Measurements from ENCODE around the gene ZNF423. TPM values are rescaled to one million over a fixed set of nuclear protein-coding genes. Genes with fewer than 3 reads are reported as not detected.

ZNF423 gene
- total and polyA plus RNA-seq, 2 of the 13 experiments (the other 11 are each of a cell fraction or from before 2014, with no cell fraction given) = 0.07 to 0.31 TPM

DNA sequence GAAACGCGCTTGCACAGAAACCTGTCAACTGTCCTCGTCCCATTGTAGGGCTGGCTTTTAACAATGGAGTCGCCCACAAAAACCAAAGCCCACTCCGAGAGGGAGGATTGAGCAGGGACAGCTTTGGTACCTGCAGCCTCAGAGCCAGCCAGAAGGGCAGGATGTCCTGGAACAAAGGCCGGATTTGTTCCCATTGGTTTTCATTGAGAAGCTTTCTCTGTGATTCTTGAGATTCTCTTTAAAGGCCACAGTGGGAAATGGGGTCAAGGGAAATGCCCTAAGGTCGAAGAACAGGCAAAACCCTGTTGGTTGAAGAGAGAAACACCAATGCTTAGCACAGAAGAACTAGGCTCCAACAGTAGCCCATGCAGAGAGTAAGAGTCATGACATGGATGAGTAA is 416.9 kb downstream of the ZNF423 start:
- BruUV-seq (replicated peaks) = no TSS peak
- FAIRE-seq = no peak

More for the DNA sequence above, 416.9 kb downstream of the ZNF423 start:
- no peak for TF ChIP-seq ZNF777 (CRISPR knock-in tag; IDR thresholded peaks at IDR 0.05)
- TF ChIP-seq BORCS8-MEF2B (CRISPR knock-in tag; IDR thresholded peaks at IDR 0.05) = no peak
- no peak for TF ChIP-seq ZNF607 (CRISPR knock-in tag; IDR thresholded peaks at IDR 0.05; ENCODE audit: borderline replicate concordance)
- no peak for TF ChIP-seq JARID2 (CRISPR knock-in tag; IDR thresholded peaks at IDR 0.05; ENCODE audit: insufficient replicate concordance)
- no peak for TF ChIP-seq CENPX (CRISPR knock-in tag; IDR thresholded peaks at IDR 0.05)
- TF ChIP-seq, protein P1, sequence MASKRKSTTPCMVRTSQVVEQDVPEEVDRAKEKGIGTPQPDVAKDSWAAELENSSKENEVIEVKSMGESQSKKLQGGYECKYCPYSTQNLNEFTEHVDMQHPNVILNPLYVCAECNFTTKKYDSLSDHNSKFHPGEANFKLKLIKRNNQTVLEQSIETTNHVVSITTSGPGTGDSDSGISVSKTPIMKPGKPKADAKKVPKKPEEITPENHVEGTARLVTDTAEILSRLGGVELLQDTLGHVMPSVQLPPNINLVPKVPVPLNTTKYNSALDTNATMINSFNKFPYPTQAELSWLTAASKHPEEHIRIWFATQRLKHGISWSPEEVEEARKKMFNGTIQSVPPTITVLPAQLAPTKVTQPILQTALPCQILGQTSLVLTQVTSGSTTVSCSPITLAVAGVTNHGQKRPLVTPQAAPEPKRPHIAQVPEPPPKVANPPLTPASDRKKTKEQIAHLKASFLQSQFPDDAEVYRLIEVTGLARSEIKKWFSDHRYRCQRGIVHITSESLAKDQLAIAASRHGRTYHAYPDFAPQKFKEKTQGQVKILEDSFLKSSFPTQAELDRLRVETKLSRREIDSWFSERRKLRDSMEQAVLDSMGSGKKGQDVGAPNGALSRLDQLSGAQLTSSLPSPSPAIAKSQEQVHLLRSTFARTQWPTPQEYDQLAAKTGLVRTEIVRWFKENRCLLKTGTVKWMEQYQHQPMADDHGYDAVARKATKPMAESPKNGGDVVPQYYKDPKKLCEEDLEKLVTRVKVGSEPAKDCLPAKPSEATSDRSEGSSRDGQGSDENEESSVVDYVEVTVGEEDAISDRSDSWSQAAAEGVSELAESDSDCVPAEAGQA (IDR thresholded peaks at IDR 0.05; ENCODE audit: low read depth) = no peak
- TF ChIP-seq, protein P1 (CRISPR knock-in tag; IDR thresholded peaks at IDR 0.05; ENCODE audit: borderline replicate concordance) = no peak
- no peak for TF ChIP-seq ZIK1 (CRISPR knock-in tag; IDR thresholded peaks at IDR 0.05; ENCODE audit: borderline replicate concordance, low read depth)
- TF ChIP-seq FOSL1 (CRISPR knock-in tag; IDR thresholded peaks at IDR 0.05; ENCODE audit: borderline replicate concordance) = no peak
- no peak for TF ChIP-seq ZC3H4 (CRISPR knock-in tag; IDR thresholded peaks at IDR 0.05; ENCODE audit: borderline replicate concordance)
- TF ChIP-seq, protein P2, sequence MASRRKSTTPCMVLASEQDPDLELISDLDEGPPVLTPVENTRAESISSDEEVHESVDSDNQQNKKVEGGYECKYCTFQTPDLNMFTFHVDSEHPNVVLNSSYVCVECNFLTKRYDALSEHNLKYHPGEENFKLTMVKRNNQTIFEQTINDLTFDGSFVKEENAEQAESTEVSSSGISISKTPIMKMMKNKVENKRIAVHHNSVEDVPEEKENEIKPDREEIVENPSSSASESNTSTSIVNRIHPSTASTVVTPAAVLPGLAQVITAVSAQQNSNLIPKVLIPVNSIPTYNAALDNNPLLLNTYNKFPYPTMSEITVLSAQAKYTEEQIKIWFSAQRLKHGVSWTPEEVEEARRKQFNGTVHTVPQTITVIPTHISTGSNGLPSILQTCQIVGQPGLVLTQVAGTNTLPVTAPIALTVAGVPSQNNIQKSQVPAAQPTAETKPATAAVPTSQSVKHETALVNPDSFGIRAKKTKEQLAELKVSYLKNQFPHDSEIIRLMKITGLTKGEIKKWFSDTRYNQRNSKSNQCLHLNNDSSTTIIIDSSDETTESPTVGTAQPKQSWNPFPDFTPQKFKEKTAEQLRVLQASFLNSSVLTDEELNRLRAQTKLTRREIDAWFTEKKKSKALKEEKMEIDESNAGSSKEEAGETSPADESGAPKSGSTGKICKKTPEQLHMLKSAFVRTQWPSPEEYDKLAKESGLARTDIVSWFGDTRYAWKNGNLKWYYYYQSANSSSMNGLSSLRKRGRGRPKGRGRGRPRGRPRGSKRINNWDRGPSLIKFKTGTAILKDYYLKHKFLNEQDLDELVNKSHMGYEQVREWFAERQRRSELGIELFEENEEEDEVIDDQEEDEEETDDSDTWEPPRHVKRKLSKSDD (CRISPR knock-in tag; IDR thresholded peaks at IDR 0.05; ENCODE audit: low read depth) = no peak
- TF ChIP-seq, protein P3, sequence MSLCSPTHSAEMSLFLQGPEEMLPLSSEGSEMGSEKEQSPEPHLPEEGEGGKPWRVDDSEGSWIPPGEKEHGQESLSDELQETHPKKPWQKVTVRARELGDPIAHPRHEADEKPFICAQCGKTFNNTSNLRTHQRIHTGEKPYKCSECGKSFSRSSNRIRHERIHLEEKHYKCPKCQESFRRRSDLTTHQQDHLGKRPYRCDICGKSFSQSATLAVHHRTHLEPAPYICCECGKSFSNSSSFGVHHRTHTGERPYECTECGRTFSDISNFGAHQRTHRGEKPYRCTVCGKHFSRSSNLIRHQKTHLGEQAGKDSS (CRISPR knock-in tag; IDR thresholded peaks at IDR 0.05; ENCODE audit: borderline replicate concordance, low read depth) = no peak
- no peak for TF ChIP-seq ZNF790 (CRISPR knock-in tag; IDR thresholded peaks at IDR 0.05; ENCODE audit: borderline replicate concordance)
- no peak for TF ChIP-seq AHR (CRISPR knock-in tag; IDR thresholded peaks at IDR 0.05)
- no peak for TF ChIP-seq RCOR2 (CRISPR knock-in tag; IDR thresholded peaks at IDR 0.05)
- no peak for TF ChIP-seq ZNF781 (CRISPR knock-in tag; IDR thresholded peaks at IDR 0.05; ENCODE audit: borderline replicate concordance, not compliant biosample characterization)
- TF ChIP-seq RBM22 (optimal IDR thresholded peaks at IDR 0.05; ENCODE audit: low read length) = no peak
- H3K79me2 ChIP-seq (ENCODE audit: insufficient read depth, low read length) = no peaks in the 10 kb centered on the region
- no peak for DNase-seq (ENCODE audit: low spot score)
- no peaks in the 10 kb centered on the region for H3K36me3 ChIP-seq (replicated peaks in 1 of 2; ENCODE audit: control insufficient read depth in 1 of 2, insufficient read depth in 2 of 2, low read length in 2 of 2)
- H3K27me3 ChIP-seq (ENCODE audit: control insufficient read depth in 1 of 2, insufficient read depth in 2 of 2, low read length in 2 of 2) = peaks cover 0 to 26% of the 10 kb centered on the region in 2 experiments; a peak in 3 of 5 replicates
- no peak overlapping the region for H3K4me3 ChIP-seq (replicated peaks in 1 of 3; ENCODE audit: insufficient read depth in 1 of 3, low read depth in 2 of 3, low read length in 3 of 3)
- intact Hi-C loops (cut with micrococcal nuclease; ENCODE audit: unreplicated experiment) = no loop called here
- no peak overlapping the region for H3K9ac ChIP-seq (ENCODE audit: insufficient read depth, low read depth, low read length)
- no peaks in the 10 kb centered on the region for H4K20me1 ChIP-seq (ENCODE audit: insufficient read depth, low read length)
- 47% methylated on average over 5 of the region's 7 CpGs for whole genome bisulfite sequencing (ENCODE audit: low lambda C conversion rate)
- POLR2A ChIA-PET = no interaction called here
- no peaks in the 10 kb centered on the region for H3K4me1 ChIP-seq (ENCODE audit: insufficient read depth, low read length)
- ATAC-seq = no peak
- no peaks in the 10 kb centered on the region for H3K9me3 ChIP-seq (ENCODE audit: low read length)
- in situ Hi-C loops (cut with HindIII; ENCODE audit: extremely low pct_ligation_motif_present, low pct_unique_long_range_greater_than_20kb) = no loop called here
- CTCF ChIA-PET (ENCODE audit: low intra/inter-chr PET ratio, low total read pairs) = no interaction called here
- H2AFZ ChIP-seq (ENCODE audit: low read length) = no peak overlapping the region
- no peak overlapping the region for H3K27ac ChIP-seq (ENCODE audit: extremely low read length, insufficient read depth, low read length)
- no peak overlapping the region for H3K4me2 ChIP-seq (ENCODE audit: low read depth, low read length)

Data from HepG2 (cell line).